Anterior cingulate cortex (tissue), 58 donors: Measurements from ENCODE around the gene RNASE4.
A peak's percentile ranks its signal among the peaks of the same experiment; 100 is the strongest.

Source experiments
- DNase-seq, 58 donors: peaks; one replicate each; lab custom pipeline; 2025; lab: John Stamatoyannopoulos, UW

Gene RNASE4

DNA sequence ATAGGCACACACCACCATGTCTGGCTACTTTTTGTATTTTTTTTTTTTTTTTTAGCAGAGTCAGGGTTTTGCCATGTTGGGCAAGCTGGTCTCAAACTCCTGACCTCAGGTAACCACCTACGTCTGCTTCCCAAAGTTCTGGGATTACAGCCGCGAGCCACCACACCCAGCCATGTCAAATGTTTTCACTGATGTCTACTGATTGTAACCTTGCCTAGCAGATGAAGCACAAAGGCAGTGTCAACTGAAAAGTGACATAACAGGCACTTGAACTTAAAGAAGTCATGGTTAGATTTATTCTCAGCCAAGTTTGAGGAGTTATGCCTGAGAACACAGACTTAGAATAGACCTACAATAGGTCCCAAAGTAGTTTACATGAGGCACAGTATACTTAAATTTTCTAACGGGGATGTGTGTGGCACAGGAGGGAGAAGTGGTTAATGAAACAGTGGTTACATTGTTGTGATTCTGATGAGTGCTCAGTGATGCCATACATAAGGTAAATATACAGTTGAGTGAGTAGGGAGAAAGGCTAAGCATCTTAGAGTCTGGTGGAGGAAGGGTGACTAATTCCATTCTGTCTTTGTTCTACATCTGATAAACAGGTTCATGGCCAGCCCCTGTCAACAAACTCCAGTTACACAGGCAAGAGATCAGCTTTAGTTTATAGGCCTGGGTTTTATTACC, 12.6 kb upstream of the RNASE4 start:
- DNase-seq: no peak

DNA sequence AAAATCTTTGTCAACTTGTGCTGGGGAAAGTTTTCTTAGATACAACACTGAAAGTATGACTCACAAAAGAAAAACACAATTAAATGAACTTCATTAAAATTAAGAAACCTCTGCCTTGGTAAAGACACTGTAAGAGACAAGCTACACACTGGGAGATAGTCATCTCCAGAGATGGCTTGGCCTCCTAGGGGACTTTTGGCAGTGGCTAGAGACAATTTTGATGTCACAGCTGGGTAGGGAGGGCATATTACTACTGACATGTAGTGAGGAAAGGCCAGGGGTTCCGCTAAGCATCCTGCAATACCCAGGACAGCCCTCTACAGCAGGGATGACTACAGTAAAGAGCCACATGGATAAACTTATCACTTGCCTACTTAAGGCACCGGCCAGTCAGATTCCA, 8.7 kb upstream of the RNASE4 start:
- no peak for DNase-seq

GRCh38 chr14:20676072-20676471, 8.3 kb upstream of the RNASE4 start:
- DNase-seq: no peak

DNA sequence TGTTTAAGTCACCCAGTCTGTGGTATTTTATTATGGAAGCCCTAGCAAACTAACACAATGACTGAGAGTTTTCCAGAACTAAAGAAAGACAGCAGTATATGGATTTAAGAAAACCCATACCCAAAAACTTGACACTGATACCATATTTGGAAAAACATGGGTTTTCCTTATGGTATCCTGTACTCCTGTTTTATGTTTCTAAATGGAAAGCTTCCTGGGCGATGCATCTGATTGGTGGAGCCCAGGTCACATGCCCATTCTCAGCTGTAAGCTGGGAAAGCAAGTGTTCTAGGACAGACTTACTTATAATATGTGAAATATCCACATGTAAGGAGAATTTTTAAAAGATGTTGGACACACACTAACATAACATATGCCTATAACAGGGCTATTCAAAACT, 4.5 kb upstream of the RNASE4 start:
- DNase-seq: peak in 21 of 58 donors; percentile 1 to 55 (median 12)

- no peak for DNase-seq
Measured at GRCh38 chr14:20680363-20680762, 4.0 kb upstream of the RNASE4 start.

- peak in 2 of 58 donors; percentile 14 to 30 for DNase-seq
Measured at GRCh38 chr14:20680843-20681347, 3.5 kb upstream of the RNASE4 start.

GRCh38 chr14:20681348-20682126, 2.8 kb upstream of the RNASE4 start:
- DNase-seq: peak in 56 of 58 donors; percentile 14 to 91 (median 70)

GRCh38 chr14:20682127-20682434, 2.3 kb upstream of the RNASE4 start:
- DNase-seq: peak in 3 of 58 donors; percentile 71 to 85 (median 73)

DNA sequence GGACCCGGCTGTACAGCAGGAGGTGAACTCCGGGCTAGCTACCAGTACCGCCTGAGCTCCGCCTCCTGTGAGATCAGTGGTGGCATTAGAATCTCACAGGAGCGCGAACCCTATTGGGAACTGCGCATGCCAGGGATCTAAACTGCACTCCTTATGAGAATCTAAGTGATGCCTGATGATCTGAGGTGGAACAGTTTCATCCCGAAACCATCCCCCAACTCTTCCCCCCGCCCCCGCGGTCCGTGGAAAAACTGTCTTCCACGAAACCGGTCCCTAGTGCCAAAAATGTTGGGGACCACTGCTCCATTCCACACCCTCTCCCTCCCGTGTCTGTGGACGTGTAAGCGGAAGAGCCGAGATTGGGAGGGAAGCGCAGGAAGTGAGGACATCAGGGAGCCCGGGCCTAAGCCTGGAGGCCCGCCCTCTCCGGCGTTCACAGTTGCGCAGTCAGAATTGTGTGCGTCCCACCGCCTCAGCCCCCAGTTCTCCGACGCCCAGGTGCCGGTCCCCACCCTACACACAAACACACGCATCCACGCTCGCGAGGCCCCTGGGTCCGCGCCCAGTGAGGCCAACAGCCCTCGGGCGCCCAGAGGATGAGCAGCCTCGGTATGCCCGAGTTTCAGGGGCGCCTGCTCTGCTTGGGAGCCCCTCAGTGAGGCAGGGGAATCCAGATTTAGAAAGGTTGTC, 1.8 kb upstream of the RNASE4 start:
- peak; percentile 57 to 98 (median 91) for DNase-seq

GRCh38 chr14:20683125-20683890, 1.1 kb upstream of the RNASE4 start:
- DNase-seq: peak in 55 of 58 donors; percentile 28 to 87 (median 74)

GRCh38 chr14:20684662-20685456, 499 bp downstream of the RNASE4 start:
- DNase-seq: peak in 9 of 58 donors; percentile 19 to 54 (median 37)

DNA sequence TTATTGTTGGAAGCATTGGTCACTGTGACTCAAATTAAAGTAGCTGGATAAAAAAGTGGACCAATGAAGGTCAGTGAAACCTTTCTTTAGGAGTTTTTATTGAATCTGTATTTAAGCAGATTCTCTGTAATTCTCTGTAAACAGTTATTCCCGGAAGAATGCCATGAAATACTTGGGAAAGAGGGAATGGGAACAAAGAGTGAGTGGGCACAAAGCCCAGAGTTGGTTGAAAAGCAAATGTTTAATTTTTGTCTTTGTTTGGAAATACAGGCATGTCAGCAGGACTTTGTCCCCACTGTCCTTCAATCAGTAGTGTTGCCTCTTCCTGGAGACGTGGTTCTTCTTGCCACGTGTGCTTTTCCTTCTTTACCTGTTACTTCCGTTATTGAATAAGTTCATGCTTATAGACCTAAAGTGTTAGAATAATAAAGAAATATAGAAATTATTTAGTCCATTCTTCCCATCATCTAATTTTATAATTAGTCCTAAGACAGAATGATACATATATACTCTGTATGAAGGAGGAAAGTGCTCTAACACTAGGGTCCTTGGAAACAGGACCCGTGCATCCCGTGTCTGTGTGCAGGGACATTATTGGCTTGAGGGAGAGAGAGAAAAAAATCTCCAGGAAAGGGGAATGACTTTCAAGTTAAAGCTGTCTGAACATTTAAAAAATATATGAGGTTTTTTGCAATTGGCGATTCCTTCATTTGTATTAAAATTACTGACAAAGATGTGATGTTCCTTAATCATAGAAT, 2.2 kb downstream of the RNASE4 start:
- no peak for DNase-seq

DNA sequence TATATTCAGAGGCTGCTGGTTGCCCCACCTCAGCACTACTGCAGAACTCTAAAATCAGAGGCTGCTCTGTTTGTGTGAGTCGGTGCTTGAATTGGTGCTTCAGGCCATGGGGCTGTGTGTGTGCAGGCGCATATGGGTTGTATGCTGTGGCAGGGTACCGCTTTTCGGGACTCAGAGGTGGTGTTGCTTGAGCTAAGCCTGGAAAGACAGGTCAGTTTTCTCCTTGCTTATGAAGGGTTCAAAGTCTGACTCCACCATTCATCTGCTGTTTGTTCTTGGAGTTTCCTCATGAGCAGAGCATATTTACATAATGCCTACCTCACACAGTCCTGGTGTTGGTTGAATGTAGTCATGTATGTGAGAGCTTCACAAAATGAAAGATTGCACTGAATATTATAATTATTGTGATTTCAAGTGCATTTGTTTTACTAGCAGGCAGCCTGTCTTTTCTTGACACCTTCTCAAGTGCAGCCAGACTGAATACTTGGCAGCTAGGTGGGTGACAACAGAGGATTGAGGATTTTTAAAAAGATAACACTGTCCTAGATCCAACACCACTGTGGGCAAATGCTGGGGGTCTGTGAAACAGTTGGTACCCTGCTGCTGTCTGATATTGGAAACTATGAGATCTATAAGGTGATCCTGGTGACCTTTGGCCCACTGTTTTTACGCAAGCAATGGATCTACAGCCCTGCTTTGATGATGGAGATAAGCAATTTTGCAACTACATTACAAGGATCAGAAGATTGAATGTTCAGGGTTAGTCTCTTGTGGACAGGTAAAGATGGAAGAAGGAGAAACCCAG, 3.2 kb downstream of the RNASE4 start:
- no peak for DNase-seq

DNA sequence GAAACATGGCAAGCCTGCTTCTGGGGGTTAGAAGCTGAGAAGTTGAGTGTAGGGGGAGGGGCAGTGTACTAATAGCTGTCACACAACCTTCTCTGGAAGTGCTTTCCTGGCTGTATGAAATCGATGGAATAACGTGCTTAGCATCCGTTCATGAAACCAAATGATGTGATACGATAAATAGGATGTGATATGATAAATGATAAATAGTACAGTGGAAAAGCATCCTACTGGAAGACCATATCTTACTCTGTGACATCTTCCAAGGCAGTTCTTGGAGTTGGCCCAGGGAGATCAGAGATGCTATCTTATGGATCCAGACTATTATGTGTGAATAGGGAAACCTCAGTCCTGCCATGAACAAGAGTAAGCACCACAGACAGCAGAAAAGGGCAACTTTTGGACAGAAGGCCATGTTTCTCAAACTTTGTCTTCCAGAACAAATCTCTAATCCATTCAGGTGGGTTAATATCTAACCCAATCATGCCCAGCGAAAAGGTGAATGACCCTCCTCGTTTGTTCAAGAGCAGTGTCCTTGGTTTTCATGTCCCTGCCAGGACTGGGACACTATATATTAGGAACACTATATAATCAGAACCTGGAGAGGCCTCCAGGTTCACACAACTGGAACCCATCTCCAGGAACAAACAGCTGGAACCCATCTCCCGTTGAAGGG, 3.9 kb downstream of the RNASE4 start, which contains the start of gene ANG:
TSS of gene ANG (plus strand) at position 598 of the 673 bp plus-strand sequence. CDS start 4,801 bp downstream, outside the sequence.
- no peak for DNase-seq

GRCh38 chr14:20690848-20691640, 6.7 kb downstream of the RNASE4 start:
- peak in 36 of 58 donors; percentile 2 to 82 (median 24) for DNase-seq

DNA sequence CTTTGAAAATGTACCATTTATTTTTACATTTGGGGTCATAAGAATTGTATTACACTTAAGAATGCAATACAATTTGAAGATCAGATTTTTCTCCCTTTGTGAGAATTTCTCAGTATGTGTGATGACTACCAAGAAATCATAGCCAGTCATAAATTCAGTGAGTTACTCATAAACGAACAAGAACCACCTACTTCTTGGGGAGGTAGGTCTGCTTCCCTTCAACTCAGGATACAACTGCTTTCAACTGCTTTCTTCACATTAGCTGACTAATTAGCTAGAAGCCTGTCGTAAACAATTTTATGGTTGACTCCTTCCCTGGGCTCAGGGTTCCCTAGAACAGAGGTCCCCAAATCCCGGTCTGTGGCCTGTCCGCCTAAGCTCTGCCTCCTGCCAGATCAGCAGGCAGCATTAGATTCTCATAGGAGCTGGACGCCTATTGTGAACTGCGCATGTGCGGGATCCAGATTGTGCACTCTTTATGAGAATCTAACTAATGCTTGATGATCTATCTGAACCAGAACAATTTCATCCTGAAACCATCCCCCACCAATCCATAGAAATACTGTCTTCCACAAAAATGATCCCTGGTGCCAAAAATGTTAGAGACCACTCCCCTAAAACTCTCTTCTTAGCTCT, 7.9 kb downstream of the RNASE4 start:
- DNase-seq: no peak
